Muscle of leg (tissue), 11 donors: Measurements from ENCODE around the gene FAM186B. TPM values are rescaled to one million over a fixed set of nuclear protein-coding genes. Genes with fewer than 3 reads are reported as not detected.
A peak's percentile ranks its signal among the peaks of the same experiment; 100 is the strongest.

Experiments used
- DNase-seq: peaks from one replicate; pipeline ENCODE4 v3.0.0; 2013
- H3K27ac ChIP-seq: one replicate; pipeline ENCODE4 v1.5.1; 2013; ENCODE audit warnings: mild to moderate bottlenecking, low read length, control low read depth
- H3K27me3 ChIP-seq: one replicate; pipeline ENCODE4 v1.6.1; 2013; ENCODE audit warnings: low read length; ENCODE audit not compliant: control insufficient read depth, insufficient read depth
- H3K36me3 ChIP-seq: one replicate; pipeline ENCODE4 v1.6.1; 2013; ENCODE audit warnings: low read length; ENCODE audit not compliant: control insufficient read depth, insufficient read depth
- H3K4me1 ChIP-seq: one replicate; pipeline ENCODE4 v1.6.1; 2013; ENCODE audit warnings: low read length; ENCODE audit not compliant: control insufficient read depth, insufficient read depth
- H3K4me3 ChIP-seq: one replicate; pipeline ENCODE4 v1.5.1; 2013; ENCODE audit warnings: low read length, control low read depth
- H3K9me3 ChIP-seq: replicated peaks from 2 replicates; pipeline ENCODE4 v1.6.1; 2013; ENCODE audit warnings: low read depth, low read length; ENCODE audit not compliant: control insufficient read depth
- whole genome bisulfite sequencing: methylation state at CpG from one replicate; pipeline ENCODE4 v1.1.5; 2013; ENCODE audit warnings: missing lambda C conversion rate; ENCODE audit not compliant: insufficient coverage; 5-methylcytosine and 5-hydroxymethylcytosine counted together
- polyA plus RNA-seq, 8 donors: library from polyadenylated mRNA; unstranded; fragments of 120-200 nt; gene quantifications; one replicate each; pipeline versions ENCODE4 v1.2.1 to v1.2.3, GENCODE V29; 2013; ENCODE audit warnings: inconsistent platforms in 1 of 8, low replicate concordance in 1 of 8; ENCODE audit not compliant: insufficient read length in 8 of 8, insufficient read depth in 1 of 8
- total RNA-seq: library from RNA; stranded (reverse); fragments of 120-200 nt; gene quantifications from one replicate; pipeline ENCODE4 v1.2.4, GENCODE V29; 2013

The FAM186B gene
- total and polyA plus RNA-seq, 9 donors, result 0.18 to 3.3 (median 0.91) TPM

DNA sequence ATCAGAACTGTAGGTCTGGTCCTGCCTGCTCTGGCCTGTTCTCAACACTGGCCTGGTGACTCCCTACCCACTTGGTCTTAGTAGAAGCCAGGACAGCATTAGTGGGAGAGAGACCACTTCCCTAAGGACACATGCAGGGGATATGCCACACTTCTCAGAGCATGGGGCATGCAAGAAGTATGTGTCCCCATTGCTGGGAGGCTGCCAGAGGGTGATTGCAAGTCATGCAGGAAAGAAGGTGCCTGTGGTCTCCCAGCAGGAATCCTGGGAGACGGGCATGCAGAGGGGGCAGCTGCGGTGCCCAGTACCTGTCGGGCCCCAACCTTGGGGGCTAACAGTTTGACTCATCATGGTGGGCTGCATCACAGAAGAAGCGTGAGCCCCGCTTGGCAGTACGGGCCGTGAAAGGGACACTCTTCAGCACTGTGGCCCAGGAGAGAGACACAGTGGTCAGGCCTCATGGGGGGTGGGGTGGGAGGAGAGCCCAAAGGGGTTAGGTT lies 40.9 kb upstream of the FAM186B start:
- DNase-seq, result no peak
- Histone ChIP-seq H3K36me3 (peaks cover 93% of the 10 kb centered on the region), H3K27me3 (no peaks in the 10 kb centered on the region), H3K9me3 (no peaks in the 10 kb centered on the region), H3K4me3 (no peak overlapping the region), H3K27ac (peak overlapping the region; percentile 13), H3K4me1 (peaks cover 39% of the 10 kb centered on the region)
- WGBS, result 92% methylated on average over 7 of the region's 7 CpGs

GRCh38 chr12:49645146-49646039 lies 40.0 kb upstream of the FAM186B start:
- Histone ChIP-seq H3K27me3 (no peaks in the 10 kb centered on the region), H3K36me3 (peaks cover 92% of the 10 kb centered on the region), H3K27ac (no peak overlapping the region), H3K4me1 (peaks cover 39% of the 10 kb centered on the region), H3K4me3 (no peak overlapping the region), H3K9me3 (no peaks in the 10 kb centered on the region)
- WGBS, result 95% methylated on average over 5 of the region's 6 CpGs
- DNase-seq, result no peak

DNA sequence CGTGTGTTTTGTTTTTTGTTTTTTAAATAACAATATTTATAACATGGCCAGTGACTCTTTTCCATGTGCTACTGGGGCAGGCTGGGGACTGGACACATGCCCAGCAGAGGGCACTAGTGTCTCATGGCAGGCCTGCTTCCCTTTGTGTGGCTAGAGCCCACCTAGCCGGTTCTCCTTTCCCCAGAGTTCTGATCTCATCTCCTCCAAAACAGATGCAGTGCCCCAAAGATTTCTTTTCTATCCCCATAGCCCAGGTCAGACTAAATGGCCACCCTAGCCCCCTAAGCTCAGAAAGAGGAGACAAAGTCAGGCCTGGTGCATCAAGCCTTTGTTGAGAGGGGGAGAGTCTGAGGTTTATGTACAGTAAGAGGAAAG lies 39.2 kb upstream of the FAM186B start:
- no peaks in the 10 kb centered on the region for H3K27me3 ChIP-seq
- H3K36me3 ChIP-seq, result peaks cover 90% of the 10 kb centered on the region
- peaks cover 39% of the 10 kb centered on the region for H3K4me1 ChIP-seq
- no peaks in the 10 kb centered on the region for H3K9me3 ChIP-seq
- no peak overlapping the region for H3K27ac ChIP-seq
- H3K4me3 ChIP-seq, result no peak overlapping the region
- peak; percentile 89 for DNase-seq
- 0% methylated on average over 1 of the region's 2 CpGs for WGBS

DNA sequence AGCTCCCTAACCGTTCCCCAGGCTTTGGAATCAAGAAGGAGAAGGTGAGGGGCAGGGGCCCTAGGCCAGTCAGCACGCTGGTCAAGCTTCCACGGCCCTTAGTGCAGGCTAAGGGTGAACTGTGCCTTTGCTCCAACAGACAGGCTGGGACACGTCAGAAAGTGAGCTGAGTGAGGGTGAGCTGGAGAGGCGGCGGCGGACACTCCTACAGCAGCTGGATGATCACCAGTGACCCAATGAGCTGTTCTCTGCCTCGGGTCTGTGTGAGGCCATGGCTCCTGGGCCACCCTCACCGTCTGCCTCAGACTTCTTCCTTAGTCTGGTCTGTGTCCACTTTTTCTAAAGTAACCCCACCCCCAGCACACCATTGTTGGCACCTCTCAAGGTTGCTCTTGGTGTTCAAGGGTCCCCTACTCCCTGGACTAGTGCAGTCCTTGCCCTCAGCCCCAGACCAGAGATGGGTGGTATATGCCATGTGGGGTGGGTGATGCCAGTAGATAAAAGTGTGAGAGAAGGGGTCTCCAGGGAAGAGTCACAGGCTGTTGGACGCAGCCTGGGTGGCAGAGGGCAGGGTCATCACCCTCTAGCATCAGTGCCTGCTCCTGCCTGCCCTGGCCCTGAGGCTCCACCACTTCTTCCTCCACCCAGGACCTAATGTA lies 38.7 kb upstream of the FAM186B start:
- peaks cover 35% of the 10 kb centered on the region for H3K4me1 ChIP-seq
- H3K27me3 ChIP-seq, result no peaks in the 10 kb centered on the region
- H3K4me3 ChIP-seq, result no peak overlapping the region
- DNase-seq, result no peak
- H3K27ac ChIP-seq, result no peak overlapping the region
- 85% methylated on average over 6 of the region's 10 CpGs for WGBS
- H3K36me3 ChIP-seq, result peaks cover 85% of the 10 kb centered on the region
- no peaks in the 10 kb centered on the region for H3K9me3 ChIP-seq

GRCh38 chr12:49643135-49643534 lies 37.7 kb upstream of the FAM186B start:
- H3K27me3 ChIP-seq, result no peaks in the 10 kb centered on the region
- no CpG with 5 or more reads among the region's 7 CpGs for WGBS
- no peak overlapping the region for H3K27ac ChIP-seq
- DNase-seq, result no peak
- H3K9me3 ChIP-seq, result no peaks in the 10 kb centered on the region
- H3K36me3 ChIP-seq, result peaks cover 75% of the 10 kb centered on the region
- H3K4me1 ChIP-seq, result peaks cover 26% of the 10 kb centered on the region
- H3K4me3 ChIP-seq, result no peak overlapping the region

GRCh38 chr12:49642370-49642802 lies 36.9 kb upstream of the FAM186B start:
- Histone ChIP-seq H3K36me3 (peaks cover 70% of the 10 kb centered on the region), H3K4me3 (no peak overlapping the region), H3K4me1 (peaks cover 21% of the 10 kb centered on the region), H3K9me3 (no peaks in the 10 kb centered on the region), H3K27ac (no peak overlapping the region), H3K27me3 (no peaks in the 10 kb centered on the region)
- no peak for DNase-seq
- 85% methylated on average over 11 of the region's 11 CpGs for whole genome bisulfite sequencing

DNA sequence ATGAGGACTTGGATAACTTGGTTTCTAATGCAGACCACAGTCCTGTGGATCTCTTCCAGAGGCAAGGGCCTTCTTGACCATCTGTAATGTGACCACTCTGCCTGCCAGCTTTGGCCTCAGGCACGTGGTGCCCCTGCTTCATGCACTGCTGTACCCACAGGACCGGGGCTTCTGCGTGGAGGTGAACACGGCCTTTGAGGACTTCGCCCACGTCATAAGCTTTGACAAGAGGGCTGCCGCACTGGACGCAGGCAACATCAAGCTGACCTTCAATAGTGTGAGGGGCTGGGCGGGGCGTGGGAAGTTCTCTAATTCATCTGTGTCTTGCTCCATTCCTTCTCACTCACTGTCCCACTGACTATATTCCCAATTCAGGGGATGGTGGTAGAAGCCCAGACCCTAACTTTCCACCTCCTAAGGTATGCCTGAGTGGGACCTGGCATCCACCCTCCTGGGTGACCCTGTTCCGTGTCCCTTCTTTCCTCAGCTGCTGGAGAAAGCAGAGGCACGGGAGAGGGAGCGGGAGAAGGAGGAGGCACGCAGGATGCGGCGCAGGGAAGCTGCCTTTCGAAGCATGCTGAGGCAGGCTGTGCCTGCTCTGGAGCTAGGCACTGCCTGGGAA lies 36.4 kb upstream of the FAM186B start:
- Histone ChIP-seq H3K4me3 (no peak overlapping the region), H3K27ac (no peak overlapping the region), H3K36me3 (peaks cover 68% of the 10 kb centered on the region), H3K9me3 (no peaks in the 10 kb centered on the region), H3K4me1 (peaks cover 20% of the 10 kb centered on the region), H3K27me3 (no peaks in the 10 kb centered on the region)
- DNase-seq, result no peak
- WGBS, result 83% methylated on average over 12 of the region's 17 CpGs

- Histone ChIP-seq H3K4me1 (peaks cover 13% of the 10 kb centered on the region), H3K36me3 (peaks cover 50% of the 10 kb centered on the region), H3K9me3 (no peaks in the 10 kb centered on the region), H3K27ac (peak overlapping the region; percentile 39), H3K4me3 (no peak overlapping the region), H3K27me3 (no peaks in the 10 kb centered on the region)
- WGBS, result 8% methylated on average over 3 of the region's 9 CpGs
- peak; percentile 81 for DNase-seq
These were observed 31.7 kb upstream of the FAM186B start for GRCh38 chr12:49636979-49637755.

DNA sequence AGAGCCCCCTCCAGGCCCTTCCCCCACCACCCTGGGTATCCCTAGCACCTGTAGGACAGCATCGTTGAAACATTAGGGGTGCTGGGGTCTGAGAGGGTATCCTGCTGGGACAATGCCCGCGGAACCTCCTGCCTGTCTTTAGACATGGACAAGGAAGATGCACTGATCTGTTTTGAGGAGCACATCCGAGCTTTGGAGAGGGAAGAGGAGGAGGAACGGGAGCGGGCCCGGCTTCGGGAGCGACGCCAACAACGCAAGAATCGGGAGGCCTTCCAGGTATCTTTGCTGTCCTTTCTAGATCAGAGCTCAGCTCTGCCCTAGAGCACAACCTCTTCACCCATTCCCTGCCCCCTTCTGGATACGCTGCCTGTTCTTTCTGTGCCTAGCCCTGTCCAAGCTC lies 31.1 kb upstream of the FAM186B start:
- H3K4me1 ChIP-seq, result peaks cover 13% of the 10 kb centered on the region
- peak overlapping the region; percentile 39 for H3K27ac ChIP-seq
- no peaks in the 10 kb centered on the region for H3K9me3 ChIP-seq
- DNase-seq, result peak; percentile 40
- 47% methylated on average over 12 of the region's 13 CpGs for WGBS
- peaks cover 51% of the 10 kb centered on the region for H3K36me3 ChIP-seq
- no peaks in the 10 kb centered on the region for H3K27me3 ChIP-seq
- no peak overlapping the region for H3K4me3 ChIP-seq
